GM12878 (cell line): ENCODE measurements around the gene RAB15.

ENCODE experiments used
- BRCA1 ChIP-seq: IDR thresholded peaks from 2 replicates; pipeline ENCODE4 v1.6.1; 2011; ENCODE audit warnings: low read depth, low read length, improper control_type of control experiment
- CTCF ChIP-seq, 3 experiments: IDR thresholded peaks in 2 of 3; conservative IDR thresholded peaks in 1 of 3; 2 replicates each; pipeline ENCODE4 v1.5.1; 2011; ENCODE audit warnings: low read depth in 3 of 3, low read length in 3 of 3, mild to moderate bottlenecking in 3 of 3, control low read depth in 2 of 3, moderate library complexity in 2 of 3, inconsistent platforms in 1 of 3, mixed read lengths in 1 of 3; ENCODE audit not compliant: control insufficient read depth in 2 of 3, insufficient read depth in 1 of 3; ENCODE audit errors: extremely low read depth in 1 of 3
- LARP7 ChIP-seq: fragments of 450-650 bp; IDR thresholded peaks from 2 replicates; pipeline ENCODE4 v1.6.1; 2017; ENCODE audit warnings: mild to moderate bottlenecking
- RAD21 ChIP-seq: IDR thresholded peaks from 2 replicates; pipeline ENCODE4 v1.6.1; 2011; ENCODE audit warnings: mild to moderate bottlenecking, low read depth, low read length, moderate library complexity; ENCODE audit not compliant: insufficient read depth
- SP1 ChIP-seq: IDR thresholded peaks from one replicate; pipeline ENCODE4 v1.6.1; 2011; ENCODE audit warnings: low read depth, low read length
- TF ChIP-seq, protein P1 (sequence below): IDR thresholded peaks from 2 replicates; pipeline ENCODE4 v1.6.1; 2012; ENCODE audit warnings: low read depth, low read length, improper control_type of control experiment

GRCh38 chr14:64948612-64949210 is 23.4 kb downstream of the RAB15 start:
- TF ChIP-seq CTCF (IDR thresholded peaks at IDR 0.05 in 2 of 3, conservative IDR thresholded peaks at IDR 0.05 in 1 of 3; ENCODE audit: control insufficient read depth in 2 of 3, extremely low read depth in 1 of 3, insufficient read depth in 1 of 3, low read depth in 3 of 3, low read length in 3 of 3) (no peak), RAD21 (no peak), BRCA1 (no peak), LARP7 (no peak), SP1 (no peak)
- TF ChIP-seq, protein P1, sequence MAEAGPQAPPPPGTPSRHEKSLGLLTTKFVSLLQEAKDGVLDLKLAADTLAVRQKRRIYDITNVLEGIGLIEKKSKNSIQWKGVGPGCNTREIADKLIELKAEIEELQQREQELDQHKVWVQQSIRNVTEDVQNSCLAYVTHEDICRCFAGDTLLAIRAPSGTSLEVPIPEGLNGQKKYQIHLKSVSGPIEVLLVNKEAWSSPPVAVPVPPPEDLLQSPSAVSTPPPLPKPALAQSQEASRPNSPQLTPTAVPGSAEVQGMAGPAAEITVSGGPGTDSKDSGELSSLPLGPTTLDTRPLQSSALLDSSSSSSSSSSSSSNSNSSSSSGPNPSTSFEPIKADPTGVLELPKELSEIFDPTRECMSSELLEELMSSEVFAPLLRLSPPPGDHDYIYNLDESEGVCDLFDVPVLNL = no peak
